ENCODE measurements around the gene MAS1L. TPM values are rescaled to one million over a fixed set of nuclear protein-coding genes. Genes with fewer than 3 reads are reported as not detected.

MAS1L gene
- polyA plus RNA-seq, 6 donors from 2014 or later, result not detected

DNA sequence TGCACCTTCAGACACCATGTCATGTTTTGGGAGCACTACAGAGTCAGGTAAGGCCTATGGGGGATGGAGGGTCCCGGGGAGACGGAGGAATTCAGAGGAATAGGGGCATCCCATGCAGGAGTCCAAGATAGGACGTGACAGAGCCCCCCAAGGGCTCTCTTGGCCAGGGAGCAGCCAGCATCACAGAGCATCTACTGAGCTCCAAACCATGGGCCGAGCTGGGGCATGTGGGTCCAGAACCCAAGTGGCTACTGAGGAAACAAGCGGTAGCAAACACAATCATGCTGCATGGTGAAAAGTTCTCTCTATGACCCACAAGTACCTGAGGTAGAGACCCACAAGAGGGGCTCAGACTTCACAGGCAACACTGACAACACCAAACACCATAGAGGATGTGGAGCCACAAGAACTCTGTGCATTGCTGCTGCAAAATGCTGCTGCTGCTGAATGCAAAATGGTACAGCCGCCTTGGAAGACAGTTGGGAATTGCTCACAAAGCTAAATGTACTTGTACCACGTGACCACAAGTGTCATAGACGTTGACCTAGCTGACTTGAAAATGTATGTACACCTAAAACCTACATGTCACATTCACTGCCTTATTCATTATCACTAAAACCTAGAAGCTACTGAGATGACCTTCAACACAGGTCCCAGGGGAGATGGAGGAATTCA lies 33.4 kb upstream of the MAS1L start:
- Mint-ChIP-seq H3K4me1 (no peaks in the 10 kb centered on the region), H3K27ac (no peak overlapping the region), H3K27me3 (peaks cover 24 to 57% (median 32%) of the 10 kb centered on the region in 3 donors), H3K9me3 (peaks cover 0 to 2% (median 0%) of the 10 kb centered on the region in 7 donors), H3K36me3 (no peaks in the 10 kb centered on the region), H3K4me3 (no peak overlapping the region)
- ATAC-seq (ENCODE audit: low read depth in 2 of 2) (no peak), DNase-seq (no peak)

GRCh38 chr6:29520232-29520631 lies 32.5 kb upstream of the MAS1L start:
- Mint-ChIP-seq H3K36me3 (no peaks in the 10 kb centered on the region), H3K4me1 (no peaks in the 10 kb centered on the region), H3K27me3 (peaks cover 17 to 50% (median 34%) of the 10 kb centered on the region in 3 donors), H3K27ac (no peak overlapping the region), H3K4me3 (no peak overlapping the region), H3K9me3 (peaks cover 0 to 2% (median 0%) of the 10 kb centered on the region in 7 donors)
- no peak for DNase-seq
- ATAC-seq (ENCODE audit: low read depth in 2 of 2), result no peak

- H3K4me1 Mint-ChIP-seq, result no peaks in the 10 kb centered on the region
- H3K27ac Mint-ChIP-seq, result no peak overlapping the region
- no peak overlapping the region for H3K4me3 Mint-ChIP-seq
- DNase-seq (no peak), ATAC-seq (ENCODE audit: low read depth in 2 of 2) (no peak)
- H3K27me3 Mint-ChIP-seq, result peaks cover 22 to 51% (median 42%) of the 10 kb centered on the region in 3 donors
- no peaks in the 10 kb centered on the region for H3K36me3 Mint-ChIP-seq
- peaks cover 0 to 2% (median 0%) of the 10 kb centered on the region in 7 donors for H3K9me3 Mint-ChIP-seq
Measured at GRCh38 chr6:29519291-29520010, 31.7 kb upstream of the MAS1L start.

- H3K27me3 Mint-ChIP-seq, result peaks cover 24 to 56% (median 47%) of the 10 kb centered on the region in 3 donors
- no peaks in the 10 kb centered on the region for H3K36me3 Mint-ChIP-seq
- H3K9me3 Mint-ChIP-seq, result peaks cover 0 to 2% (median 0%) of the 10 kb centered on the region in 7 donors
- no peak overlapping the region for H3K4me3 Mint-ChIP-seq
- no peak for ATAC-seq (ENCODE audit: low read depth in 2 of 2)
- H3K4me1 Mint-ChIP-seq, result no peaks in the 10 kb centered on the region
- H3K27ac Mint-ChIP-seq, result no peak overlapping the region
- no peak for DNase-seq
Measured at GRCh38 chr6:29517728-29518440, 30.1 kb upstream of the MAS1L start.

- Mint-ChIP-seq H3K9me3 (no peaks in the 10 kb centered on the region), H3K4me1 (no peaks in the 10 kb centered on the region), H3K4me3 (no peak overlapping the region), H3K27ac (no peak overlapping the region), H3K36me3 (no peaks in the 10 kb centered on the region), H3K27me3 (peaks cover 24 to 59% (median 44%) of the 10 kb centered on the region in 3 donors)
- no peak for ATAC-seq (ENCODE audit: low read depth in 2 of 2)
- no peak for DNase-seq
Measured at GRCh38 chr6:29517245-29517644, 29.5 kb upstream of the MAS1L start.

DNA sequence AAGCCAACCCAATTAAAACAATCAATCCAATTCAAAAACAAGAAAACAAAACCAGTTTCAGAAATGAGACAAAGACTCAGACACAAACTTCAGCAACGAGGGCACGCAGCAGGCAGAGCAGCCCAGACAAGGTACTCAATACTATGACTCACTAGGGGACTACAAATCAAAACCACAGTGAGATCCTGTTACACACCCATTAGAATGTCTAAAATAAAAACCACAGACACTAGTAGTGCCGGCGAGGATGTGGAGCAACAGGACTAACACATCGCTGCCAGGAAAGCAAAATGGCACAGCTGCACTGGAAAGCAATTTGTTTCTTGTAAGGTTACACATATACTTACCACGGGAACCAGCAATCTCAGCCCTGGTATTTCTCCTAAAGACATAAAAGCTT lies 28.4 kb upstream of the MAS1L start:
- H3K4me1 Mint-ChIP-seq, result no peaks in the 10 kb centered on the region
- H3K27me3 Mint-ChIP-seq, result peaks cover 27 to 56% (median 42%) of the 10 kb centered on the region in 3 donors
- DNase-seq, result no peak
- H3K9me3 Mint-ChIP-seq, result no peaks in the 10 kb centered on the region
- ATAC-seq (ENCODE audit: low read depth in 2 of 2), result no peak
- H3K4me3 Mint-ChIP-seq, result no peak overlapping the region
- H3K36me3 Mint-ChIP-seq, result no peaks in the 10 kb centered on the region
- peak overlapping the region in 1 of 6 donors; percentile 20 for H3K27ac Mint-ChIP-seq

- peaks cover 24 to 50% (median 28%) of the 10 kb centered on the region in 3 donors for H3K27me3 Mint-ChIP-seq
- ATAC-seq (ENCODE audit: low read depth in 2 of 2), result no peak
- no peak overlapping the region for H3K4me3 Mint-ChIP-seq
- no peak for DNase-seq
- peak overlapping the region in 1 of 6 donors; percentile 26 for H3K27ac Mint-ChIP-seq
- H3K36me3 Mint-ChIP-seq, result no peaks in the 10 kb centered on the region
- H3K4me1 Mint-ChIP-seq, result no peaks in the 10 kb centered on the region
- no peaks in the 10 kb centered on the region for H3K9me3 Mint-ChIP-seq
Measured at GRCh38 chr6:29510746-29511300, 23.1 kb upstream of the MAS1L start.

GRCh38 chr6:29510202-29510601 lies 22.4 kb upstream of the MAS1L start:
- Mint-ChIP-seq H3K27me3 (peaks cover 24 to 48% (median 33%) of the 10 kb centered on the region in 3 donors), H3K27ac (no peak overlapping the region)

DNA sequence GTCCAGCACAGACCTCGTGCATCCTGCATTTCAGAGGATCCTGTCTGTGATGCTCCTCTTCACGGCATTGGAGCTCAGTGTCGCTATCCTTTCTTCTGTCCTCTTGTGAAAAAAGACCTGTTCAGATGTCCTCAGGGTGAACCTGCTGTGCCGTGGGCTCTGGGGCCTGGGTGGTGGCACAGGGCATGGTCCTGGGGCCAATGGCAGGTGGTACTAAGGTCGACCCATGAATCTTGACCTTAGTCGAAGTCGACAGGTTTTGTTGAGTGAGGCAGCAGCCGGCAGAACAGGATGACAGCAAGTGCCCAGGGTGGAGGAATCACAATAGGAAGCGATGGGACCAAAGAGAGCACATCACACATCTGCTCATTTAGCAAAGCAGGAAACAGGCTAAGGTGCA lies 22.0 kb upstream of the MAS1L start:
- H3K9me3 Mint-ChIP-seq, result no peaks in the 10 kb centered on the region
- H3K4me3 Mint-ChIP-seq, result no peak overlapping the region
- peaks cover 19 to 43% (median 29%) of the 10 kb centered on the region in 3 donors for H3K27me3 Mint-ChIP-seq
- no peak overlapping the region for H3K27ac Mint-ChIP-seq
- H3K4me1 Mint-ChIP-seq, result no peaks in the 10 kb centered on the region
- no peak for ATAC-seq (ENCODE audit: low read depth in 2 of 2)
- no peaks in the 10 kb centered on the region for H3K36me3 Mint-ChIP-seq
- no peak for DNase-seq

More at GRCh38 chr6:29510202-29510601, 22.4 kb upstream of the MAS1L start:
- no peak overlapping the region for H3K4me3 Mint-ChIP-seq
- H3K9me3 Mint-ChIP-seq, result no peaks in the 10 kb centered on the region
- H3K4me1 Mint-ChIP-seq, result no peaks in the 10 kb centered on the region
- DNase-seq (no peak), ATAC-seq (ENCODE audit: low read depth in 2 of 2) (no peak)
- no peaks in the 10 kb centered on the region for H3K36me3 Mint-ChIP-seq

DNA sequence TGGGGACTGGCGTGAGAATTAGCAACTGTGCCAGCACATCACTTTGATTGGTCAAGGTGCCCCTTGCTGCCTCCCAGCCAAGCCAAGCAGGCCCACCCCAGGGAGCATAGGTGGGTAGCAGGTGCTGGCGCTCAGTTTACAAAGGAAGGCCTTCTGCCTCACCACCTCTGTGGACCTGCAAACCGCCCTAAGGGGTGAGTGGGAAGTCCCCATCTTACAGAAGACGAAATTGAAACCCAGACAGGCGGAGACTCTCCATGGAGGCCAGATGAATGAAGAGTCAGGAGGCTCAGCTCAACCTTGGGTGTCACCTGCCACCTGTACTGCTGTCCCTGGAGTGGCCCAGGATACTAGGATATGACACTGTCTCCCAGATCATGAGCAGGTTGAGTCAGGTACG lies 21.5 kb upstream of the MAS1L start:
- no peak overlapping the region for H3K27ac Mint-ChIP-seq
- no peaks in the 10 kb centered on the region for H3K4me1 Mint-ChIP-seq
- H3K27me3 Mint-ChIP-seq, result peaks cover 17 to 39% (median 25%) of the 10 kb centered on the region in 3 donors
- DNase-seq, result no peak
- H3K36me3 Mint-ChIP-seq, result no peaks in the 10 kb centered on the region
- no peak overlapping the region for H3K4me3 Mint-ChIP-seq
- no peak for ATAC-seq (ENCODE audit: low read depth in 2 of 2)
- no peaks in the 10 kb centered on the region for H3K9me3 Mint-ChIP-seq

- no peaks in the 10 kb centered on the region for H3K9me3 Mint-ChIP-seq
- no peaks in the 10 kb centered on the region for H3K4me1 Mint-ChIP-seq
- H3K27ac Mint-ChIP-seq, result no peak overlapping the region
- DNase-seq (no peak), ATAC-seq (ENCODE audit: low read depth in 2 of 2) (no peak)
- no peak overlapping the region for H3K4me3 Mint-ChIP-seq
- H3K36me3 Mint-ChIP-seq, result no peaks in the 10 kb centered on the region
- peaks cover 20 to 35% (median 31%) of the 10 kb centered on the region in 3 donors for H3K27me3 Mint-ChIP-seq
Measured at GRCh38 chr6:29507319-29507718, 19.6 kb upstream of the MAS1L start.

DNA sequence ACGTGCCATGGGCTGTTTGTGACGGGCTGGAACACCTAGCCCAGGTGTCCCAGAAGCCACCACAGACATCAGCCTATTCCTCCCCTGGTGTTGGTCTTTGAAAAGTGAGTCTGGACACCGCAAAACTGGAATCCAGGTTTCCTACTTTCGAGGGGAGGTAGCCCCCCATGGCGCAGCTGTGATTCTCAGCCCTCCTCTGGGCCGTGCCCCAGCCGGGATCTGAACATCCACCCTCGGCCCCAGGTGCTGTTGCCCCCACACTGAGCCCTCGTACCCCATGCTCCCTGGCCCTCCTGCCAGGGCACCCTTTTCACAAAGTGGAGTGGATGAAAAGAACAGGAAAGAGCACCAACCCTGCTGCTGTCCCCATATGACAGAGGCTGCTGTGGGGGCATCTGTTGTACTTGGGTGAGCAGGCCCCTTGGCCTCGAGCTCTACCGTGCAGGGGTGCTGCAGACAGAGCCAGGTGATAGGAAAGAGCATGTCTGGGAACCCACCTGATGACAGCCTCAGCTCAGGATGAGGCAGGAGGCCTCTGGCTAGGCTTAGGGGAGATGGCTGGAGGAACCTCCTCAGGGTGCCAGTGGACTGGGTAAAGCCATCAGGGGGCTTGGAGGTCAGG lies 18.8 kb upstream of the MAS1L start:
- Mint-ChIP-seq H3K27me3 (peaks cover 21 to 35% (median 31%) of the 10 kb centered on the region in 3 donors), H3K27ac (no peak overlapping the region), H3K36me3 (no peaks in the 10 kb centered on the region), H3K4me1 (no peaks in the 10 kb centered on the region), H3K4me3 (no peak overlapping the region), H3K9me3 (no peaks in the 10 kb centered on the region)
- DNase-seq (no peak), ATAC-seq (ENCODE audit: low read depth in 2 of 2) (no peak)

GRCh38 chr6:29505808-29506207 lies 18.1 kb upstream of the MAS1L start:
- no peaks in the 10 kb centered on the region for H3K4me1 Mint-ChIP-seq
- DNase-seq, result no peak
- no peaks in the 10 kb centered on the region for H3K9me3 Mint-ChIP-seq
- no peak for ATAC-seq (ENCODE audit: low read depth in 2 of 2)
- H3K36me3 Mint-ChIP-seq, result no peaks in the 10 kb centered on the region
- peak overlapping the region in 1 of 6 donors; percentile 72 for H3K27ac Mint-ChIP-seq
- peak overlapping the region in 1 of 8 donors; percentile 21 for H3K4me3 Mint-ChIP-seq
- H3K27me3 Mint-ChIP-seq, result peaks cover 16 to 32% (median 29%) of the 10 kb centered on the region in 3 donors
